ENCODE measurements around the gene LNPEP.

- TF ChIP-seq POLR2A (IDR thresholded peaks at IDR 0.05), result no peak
- TF ChIP-seq CTCF (IDR thresholded peaks at IDR 0.05), result no peak
These were observed 41.3 kb downstream of the LNPEP start for GRCh38 chr5:96977228-96977627.

Measured in breast epithelium (tissue), 3 donors.